HG02588 (cell line): ENCODE data around the gene NRF1.
"Not testable (repeated sequence)": the region's sequence is repeated elsewhere in the genome, so short reads cannot be mapped to it uniquely, and the experiment has no call there.

Experiments
- ATAC-seq: cut with Tn5 transposase; IDR thresholded peaks from one replicate; pipeline ENCODE4 v1.9.1; 2021; ENCODE audit warnings: mild to moderate bottlenecking, moderate library complexity; ENCODE audit not compliant: unreplicated experiment

NRF1 gene

GRCh38 chr7:129780257-129780973 lies 168.9 kb downstream of the NRF1 start:
- ATAC-seq = peak; percentile 45

GRCh38 chr7:129780974-129781927 lies 169.7 kb downstream of the NRF1 start:
- no peak for ATAC-seq

GRCh38 chr7:129781928-129782817 lies 170.7 kb downstream of the NRF1 start:
- no peak for ATAC-seq

- ATAC-seq = no peak
Measured at GRCh38 chr7:129782818-129783583, 171.5 kb downstream of the NRF1 start.

- ATAC-seq = no peak
Measured at GRCh38 chr7:129783584-129783919, 172.0 kb downstream of the NRF1 start.

- no peak for ATAC-seq
Measured at GRCh38 chr7:129784437-129784782, 172.9 kb downstream of the NRF1 start.

GRCh38 chr7:129784783-129785684 lies 173.5 kb downstream of the NRF1 start:
- no peak for ATAC-seq

GRCh38 chr7:129785685-129786514 lies 174.4 kb downstream of the NRF1 start:
- no peak for ATAC-seq

- ATAC-seq = no peak
Measured at GRCh38 chr7:129786825-129787563, 175.5 kb downstream of the NRF1 start.

- no peak for ATAC-seq
Measured at GRCh38 chr7:129789000-129789399, 177.5 kb downstream of the NRF1 start.

GRCh38 chr7:129789652-129790051 lies 178.1 kb downstream of the NRF1 start:
- ATAC-seq = no peak

- ATAC-seq = no peak
Measured at GRCh38 chr7:129790136-129790535, 178.6 kb downstream of the NRF1 start.

GRCh38 chr7:129792721-129793120 lies 181.2 kb downstream of the NRF1 start:
- ATAC-seq = no peak

GRCh38 chr7:129793506-129794310 lies 182.2 kb downstream of the NRF1 start:
- no peak for ATAC-seq

- ATAC-seq = not testable (repeated sequence)
Measured at GRCh38 chr7:129794461-129794860, 182.9 kb downstream of the NRF1 start.

- ATAC-seq = no peak
Measured at GRCh38 chr7:129796186-129796775, 184.8 kb downstream of the NRF1 start.
